Gastrocnemius medialis (tissue), 4 donors: ENCODE measurements around the gene ANTKMT. TPM values are rescaled to one million over a fixed set of nuclear protein-coding genes. Genes with fewer than 3 reads are reported as not detected.

Experiments used
- ATAC-seq, 2 donors: fragments of 150-250 bp; one replicate each; pipeline ENCODE4 v1.9.1; 2016
- DNase-seq, 2 donors: peaks; one replicate each; pipeline ENCODE4 v3.0.0-alpha.2; 2019
- H3K27ac ChIP-seq, 4 donors: fragments of 200-600 bp; sonication (generic); 1 replicate in 1 of 4; 2 replicates in 3 of 4; pipeline ENCODE4 v1.5.1; 2016 to 2018; ENCODE audit warnings: mild to moderate bottlenecking in 2 of 4, moderate library complexity in 1 of 4
- H3K27me3 ChIP-seq, 3 donors: fragments of 200-600 bp; sonication (generic) in 2 of 3; 1 replicate in 1 of 3; 2 replicates in 2 of 3; pipeline versions ENCODE4 v1.5.1 to v1.6.0; 2016 to 2019; ENCODE audit warnings: mild to moderate bottlenecking in 1 of 3, moderate library complexity in 1 of 3
- H3K36me3 ChIP-seq, 2 donors: fragments of 200-600 bp; sonication (generic) in 1 of 2; one replicate each; pipeline ENCODE4 v1.5.1; 2017 to 2018
- H3K4me1 ChIP-seq, 2 donors: fragments of 200-600 bp; sonication (generic) in 1 of 2; one replicate each; pipeline ENCODE4 v1.5.1; 2016 to 2017; ENCODE audit warnings: mild to moderate bottlenecking in 2 of 2
- H3K4me3 ChIP-seq, 4 donors: fragments of 200-600 bp; sonication (generic) in 3 of 4; 1 replicate in 1 of 4; 2 replicates in 3 of 4; pipeline ENCODE4 v1.5.1; 2016 to 2019; ENCODE audit warnings: mild to moderate bottlenecking in 2 of 4
- H3K9me3 ChIP-seq, 3 donors: fragments of 200-600 bp; sonication (generic) in 2 of 3; 1 replicate in 1 of 3; 2 replicates in 2 of 3; pipeline ENCODE4 v1.5.1; 2016 to 2019
- POLR2A ChIP-seq, 2 donors: fragments of 450-650 bp; IDR thresholded peaks; one replicate each; pipeline ENCODE4 v1.6.1; 2017; ENCODE audit warnings: antibody characterized with exemption in 2 of 2, mild to moderate bottlenecking in 2 of 2, moderate library complexity in 2 of 2
- in situ Hi-C, 4 donors: fragments of 200-750 bp; cut with MboI; loops; one replicate each; pipeline versions ENCODE4 v1.15.0 to v1.8.0; 2017; ENCODE audit warnings: low sequenced_read_pairs in 4 of 4
- intact Hi-C: fragments of 100-400 bp; cut with DNase I; formaldehyde crosslinking; loops from one replicate; pipeline ENCODE4 v1.15.1; 2023; ENCODE audit warnings: low total_unique reads
- total RNA-seq, 4 donors: library from RNA; depleted of rRNA; stranded (reverse); fragments of >200 nt; gene quantifications; one replicate each; pipeline versions ENCODE4 v1.1.0 to v1.2.3, GENCODE V29; 2016
- TF ChIP-seq, protein P1 (sequence below), 5 experiments: fragments of 450-650 bp in 3 of 5; fragments of 200-600 bp in 2 of 5; sonication (generic) in 2 of 5; IDR thresholded peaks in 4 of 5; conservative IDR thresholded peaks in 1 of 5; 1 replicate in 4 of 5; 2 replicates in 1 of 5; pipeline ENCODE4 v1.5.1; 2016 to 2019; ENCODE audit warnings: antibody characterized with exemption in 5 of 5, mild to moderate bottlenecking in 3 of 5, moderate library complexity in 3 of 5

Gene ANTKMT
- total RNA-seq, 4 donors from 2014 or later = 20.9 to 84.0 (median 38.7) TPM

DNA sequence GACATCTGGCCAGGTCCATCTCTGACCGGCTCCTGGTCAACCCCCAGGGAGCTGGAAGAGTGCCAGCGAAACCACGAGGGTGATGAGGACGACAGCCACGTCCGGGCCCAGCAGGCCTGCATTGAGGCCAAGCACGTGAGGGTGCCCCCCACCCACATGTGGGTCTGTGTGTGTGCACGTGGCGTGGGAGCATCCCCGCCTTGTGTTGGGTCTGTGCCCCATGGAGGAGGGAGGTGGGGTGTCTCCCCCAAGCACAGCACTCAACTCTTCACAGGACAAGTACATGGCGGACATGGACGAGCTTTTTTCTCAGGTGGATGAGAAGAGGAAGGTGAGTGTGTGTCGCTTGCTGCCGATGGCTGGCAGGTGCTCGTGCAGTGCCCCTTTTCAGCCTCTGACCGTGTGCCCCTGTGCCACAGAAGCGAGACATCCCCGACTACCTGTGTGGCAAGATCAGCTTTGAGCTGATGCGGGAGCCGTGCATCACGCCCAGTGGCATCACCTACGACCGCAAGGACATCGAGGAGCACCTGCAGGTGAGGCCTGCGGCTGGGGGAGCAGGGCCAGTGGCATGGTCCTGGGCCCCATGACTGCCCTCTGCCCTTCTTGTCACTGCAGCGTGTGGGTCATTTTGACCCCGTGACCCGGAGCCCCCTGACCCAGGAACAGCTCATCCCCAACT, 39.1 kb upstream of the ANTKMT start:
- no peak for TF ChIP-seq POLR2A (IDR thresholded peaks at IDR 0.05)
- TF ChIP-seq, protein P1, sequence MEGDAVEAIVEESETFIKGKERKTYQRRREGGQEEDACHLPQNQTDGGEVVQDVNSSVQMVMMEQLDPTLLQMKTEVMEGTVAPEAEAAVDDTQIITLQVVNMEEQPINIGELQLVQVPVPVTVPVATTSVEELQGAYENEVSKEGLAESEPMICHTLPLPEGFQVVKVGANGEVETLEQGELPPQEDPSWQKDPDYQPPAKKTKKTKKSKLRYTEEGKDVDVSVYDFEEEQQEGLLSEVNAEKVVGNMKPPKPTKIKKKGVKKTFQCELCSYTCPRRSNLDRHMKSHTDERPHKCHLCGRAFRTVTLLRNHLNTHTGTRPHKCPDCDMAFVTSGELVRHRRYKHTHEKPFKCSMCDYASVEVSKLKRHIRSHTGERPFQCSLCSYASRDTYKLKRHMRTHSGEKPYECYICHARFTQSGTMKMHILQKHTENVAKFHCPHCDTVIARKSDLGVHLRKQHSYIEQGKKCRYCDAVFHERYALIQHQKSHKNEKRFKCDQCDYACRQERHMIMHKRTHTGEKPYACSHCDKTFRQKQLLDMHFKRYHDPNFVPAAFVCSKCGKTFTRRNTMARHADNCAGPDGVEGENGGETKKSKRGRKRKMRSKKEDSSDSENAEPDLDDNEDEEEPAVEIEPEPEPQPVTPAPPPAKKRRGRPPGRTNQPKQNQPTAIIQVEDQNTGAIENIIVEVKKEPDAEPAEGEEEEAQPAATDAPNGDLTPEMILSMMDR (IDR thresholded peaks at IDR 0.05 in 4 of 5, conservative IDR thresholded peaks at IDR 0.05 in 1 of 5) = no peak
- H3K9me3 ChIP-seq = no peaks in the 10 kb centered on the region
- H3K4me1 ChIP-seq = peaks cover 27 to 49% of the 10 kb centered on the region in 2 donors
- peaks cover 0 to 29% of the 10 kb centered on the region in 2 donors for H3K36me3 ChIP-seq
- peak overlapping the region; percentile 89 to 100 (median 98) for H3K27ac ChIP-seq
- no peak for ATAC-seq
- no peaks in the 10 kb centered on the region for H3K27me3 ChIP-seq
- peak overlapping the region in 3 of 4 donors; percentile 65 to 82 (median 76) for H3K4me3 ChIP-seq
- intact Hi-C loops = loop anchor here (10.0 kb wide), 1 partner anchor 623 kb away; the partner anchor contains the start of gene UBE2I
- in situ Hi-C loops = no loop called here
- DNase-seq = peak in 1 of 2 donors; percentile 36

DNA sequence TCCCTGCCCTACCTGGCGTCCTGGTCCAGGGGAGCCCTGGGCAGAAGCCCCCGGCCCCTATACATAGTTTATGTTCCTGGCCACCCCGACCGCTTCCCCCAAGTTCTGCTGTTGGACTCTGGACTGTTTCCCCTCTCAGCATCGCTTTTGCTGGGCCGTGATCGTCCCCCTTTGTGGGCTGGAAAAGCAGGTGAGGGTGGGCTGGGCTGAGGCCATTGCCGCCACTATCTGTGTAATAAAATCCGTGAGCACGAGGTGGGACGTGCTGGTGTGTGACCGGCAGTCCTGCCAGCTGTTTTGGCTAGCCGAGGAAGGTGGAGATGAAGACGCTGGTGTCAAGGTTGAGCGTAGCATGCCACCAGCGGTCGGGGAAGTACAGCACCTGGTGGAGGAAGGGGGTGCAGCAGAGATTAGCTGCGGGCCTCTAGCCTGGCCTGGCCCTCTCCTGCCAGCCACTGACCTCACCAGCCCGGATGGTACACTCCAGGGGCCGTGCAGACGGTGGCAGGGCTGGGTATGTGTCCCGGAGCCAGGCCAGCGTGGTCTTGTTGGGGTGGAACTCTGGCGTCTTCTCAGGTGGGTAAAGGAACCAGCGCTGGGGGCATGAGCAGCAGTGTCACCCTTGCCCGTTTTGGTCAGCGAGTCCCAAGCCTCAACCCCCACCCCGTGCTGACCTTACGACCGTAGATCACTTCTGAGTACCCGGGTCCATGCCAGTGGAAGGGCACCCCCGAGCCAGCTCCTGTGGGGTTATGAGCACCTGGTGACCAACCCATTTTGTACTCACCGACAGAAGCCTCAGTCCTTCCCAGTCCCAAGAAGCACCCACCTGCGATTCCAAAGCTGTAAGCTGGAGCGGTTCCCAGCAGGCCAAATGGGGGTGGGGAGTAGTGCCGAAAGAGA, 38.2 kb upstream of the ANTKMT start:
- no peak for TF ChIP-seq POLR2A (IDR thresholded peaks at IDR 0.05)
- TF ChIP-seq, protein P1 (IDR thresholded peaks at IDR 0.05 in 4 of 5, conservative IDR thresholded peaks at IDR 0.05 in 1 of 5) = no peak
- no peaks in the 10 kb centered on the region for H3K9me3 ChIP-seq

DNA sequence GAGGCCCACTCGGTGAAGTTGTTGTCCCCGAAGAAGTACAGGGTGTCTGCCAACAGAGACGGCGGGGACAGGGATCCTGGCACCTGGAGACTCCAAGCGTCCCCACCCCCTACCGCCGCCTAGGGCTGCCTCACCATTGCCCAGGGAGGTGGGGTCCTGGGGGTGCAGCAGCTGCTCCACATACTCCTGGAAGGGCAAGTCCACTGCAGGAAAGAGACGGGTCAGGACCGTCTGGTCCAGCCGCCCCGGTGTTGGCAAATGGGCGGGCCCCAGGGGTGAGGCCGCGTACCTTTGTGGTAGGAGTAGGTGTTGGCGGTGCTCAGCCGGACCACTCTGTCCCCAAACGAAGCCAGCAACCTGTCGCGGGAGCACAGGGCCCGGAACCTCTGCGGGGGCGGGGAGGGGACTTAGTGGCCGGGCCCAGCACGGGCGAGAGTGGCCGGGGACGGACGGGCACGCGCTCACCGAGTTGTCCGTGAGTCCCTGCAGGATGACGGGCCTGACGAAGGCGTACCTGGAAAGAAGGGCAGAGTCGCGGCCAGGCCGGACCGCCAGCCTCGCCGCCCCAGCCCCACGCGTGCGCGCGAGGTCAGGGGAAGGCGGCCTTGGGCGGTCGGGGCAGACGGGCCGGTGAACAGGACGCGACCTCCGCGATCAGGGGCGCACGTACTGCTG, 37.4 kb upstream of the ANTKMT start:
- peak in 1 of 2 donors; percentile 25 for DNase-seq
- intact Hi-C loops (loop anchor here (10.0 kb wide), 1 partner anchor 621 kb away; the partner anchor contains the start of gene UBE2I), in situ Hi-C loops (no loop called here)
- H3K4me3 ChIP-seq = peak overlapping the region; percentile 84 to 87 (median 86)
- no peaks in the 10 kb centered on the region for H3K27me3 ChIP-seq
- H3K9me3 ChIP-seq = no peaks in the 10 kb centered on the region
- H3K27ac ChIP-seq = peak overlapping the region; percentile 73 to 87 (median 83)
- no peak for ATAC-seq
- peaks cover 0 to 33% of the 10 kb centered on the region in 2 donors for H3K36me3 ChIP-seq
- TF ChIP-seq POLR2A (IDR thresholded peaks at IDR 0.05) = no peak
- TF ChIP-seq, protein P1 (IDR thresholded peaks at IDR 0.05 in 4 of 5, conservative IDR thresholded peaks at IDR 0.05 in 1 of 5) = no peak
- H3K4me1 ChIP-seq = peaks cover 28 to 54% of the 10 kb centered on the region in 2 donors

More for the DNA sequence above, 38.2 kb upstream of the ANTKMT start:
- in situ Hi-C loops (no loop called here), intact Hi-C loops (loop anchor here (10.0 kb wide), 1 partner anchor 622 kb away; the partner anchor contains the start of gene UBE2I)
- ATAC-seq = no peak
- Histone ChIP-seq H3K36me3 (peaks cover 0 to 33% of the 10 kb centered on the region in 2 donors), H3K4me3 (peak overlapping the region in 1 of 4 donors; percentile 86), H3K27ac (peak overlapping the region in 2 of 4 donors; percentile 73 to 100), H3K27me3 (no peaks in the 10 kb centered on the region), H3K4me1 (peaks cover 27 to 49% of the 10 kb centered on the region in 2 donors)
- DNase-seq = peak in 1 of 2 donors; percentile 27

DNA sequence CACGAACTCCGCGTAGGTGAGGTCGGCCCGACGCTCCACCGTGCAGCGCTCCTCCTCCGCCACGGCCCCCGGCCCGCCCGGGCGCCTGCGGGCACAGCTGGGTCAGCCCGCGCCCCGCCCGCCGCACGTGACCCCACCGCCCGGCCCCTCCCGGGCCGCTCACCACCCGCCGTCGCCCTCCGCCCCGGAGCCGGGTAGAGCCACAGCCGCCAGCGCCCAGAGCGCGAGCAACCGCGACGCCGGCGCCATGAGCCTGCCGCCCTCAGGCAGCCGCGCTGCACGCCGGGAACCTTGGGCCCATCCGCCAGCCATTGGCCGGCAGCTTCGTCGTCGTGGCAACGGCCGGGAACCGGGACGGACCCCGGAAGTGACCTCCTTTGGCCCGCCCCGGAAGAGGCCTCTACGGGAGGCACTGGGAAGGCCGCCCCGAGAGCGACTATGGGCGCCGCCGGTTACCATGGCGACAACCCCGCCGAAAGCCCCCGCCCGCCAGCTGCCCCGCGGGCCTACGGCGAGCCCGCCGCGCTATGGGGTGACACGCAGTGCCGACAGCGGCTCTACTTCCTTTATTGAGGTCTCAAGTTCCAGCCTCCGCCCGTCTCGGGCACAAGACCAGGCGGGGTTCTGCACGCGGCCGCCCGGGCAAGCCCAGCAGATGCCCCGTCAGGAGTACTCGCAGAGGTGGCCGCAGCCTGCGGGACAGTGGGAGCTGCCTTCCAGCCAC, 36.7 kb upstream of the ANTKMT start, which contains the start of gene JMJD8:
TSS of gene JMJD8 (minus strand) at position 264 of the 724 bp plus-strand sequence. CDS start at position 249, 15 bp downstream.
- in situ Hi-C loops = no loop called here
- H3K4me3 ChIP-seq = peak within 1 kb of the TSS; percentile 84 to 87 (median 86)
- H3K9me3 ChIP-seq = no peaks in the 10 kb centered on the region
- TF ChIP-seq, protein P1 (IDR thresholded peaks at IDR 0.05 in 4 of 5, conservative IDR thresholded peaks at IDR 0.05 in 1 of 5) = no peak
- TF ChIP-seq POLR2A (IDR thresholded peaks at IDR 0.05) = peak; percentile 53 to 60
- ATAC-seq (peak; percentile 72 to 76), DNase-seq (peak; percentile 94)
- peaks cover 35 to 57% of the 10 kb centered on the region in 2 donors for H3K4me1 ChIP-seq
- peaks cover 0 to 33% of the 10 kb centered on the region in 2 donors for H3K36me3 ChIP-seq
- intact Hi-C loops = loop anchor here (10.0 kb wide), 1 partner anchor 621 kb away; the partner anchor contains the start of gene UBE2I
- H3K27ac ChIP-seq = peak within 1 kb of the TSS; percentile 73 to 87 (median 83)
- no peaks in the 10 kb centered on the region for H3K27me3 ChIP-seq
